Uterus (tissue), 2 donors: ENCODE measurements around the gene CD164L2.

Experiments used
- CTCF ChIP-seq, 4 experiments: fragments of 200-600 bp in 2 of 4; fragments of 450-650 bp in 2 of 4; sonication (generic) in 2 of 4; IDR thresholded peaks; one replicate each; pipeline ENCODE4 v1.5.1; 2016 to 2019; ENCODE audit warnings: antibody characterized with exemption in 4 of 4, mild to moderate bottlenecking in 2 of 4, moderate library complexity in 1 of 4
- POLR2A ChIP-seq, 2 donors: fragments of 450-650 bp; IDR thresholded peaks; one replicate each; pipeline ENCODE4 v1.6.1; 2016; ENCODE audit warnings: antibody characterized with exemption in 2 of 2, mild to moderate bottlenecking in 1 of 2, moderate library complexity in 1 of 2

- TF ChIP-seq CTCF (IDR thresholded peaks at IDR 0.05), result peak; percentile 65 to 69 (median 66)
- TF ChIP-seq POLR2A (IDR thresholded peaks at IDR 0.05), result no peak
These were observed 19.2 kb upstream of the CD164L2 start for GRCh38 chr1:27402349-27402754.
